ENCODE data around the gene SH2D2A. TPM values are rescaled to one million over a fixed set of nuclear protein-coding genes. Genes with fewer than 3 reads are reported as not detected.

SH2D2A gene
- total and polyA plus RNA-seq, 2 of the 4 experiments (the other 2 are of a cell fraction), result not detected

GRCh38 chr1:156772728-156773497 lies 43.7 kb downstream of the SH2D2A start:
- Histone ChIP-seq H4K8ac (ENCODE audit: low read depth in 2 of 2, low read length in 2 of 2) (no peak overlapping the region), H2AK5ac (ENCODE audit: low read depth, low read length) (no peak overlapping the region), H3K4me3 (ENCODE audit: insufficient read depth, low read depth, low read length) (no peak overlapping the region), H2AFZ (replicated peaks; ENCODE audit: low read length, poor library complexity) (no peak overlapping the region), H3K27ac (ENCODE audit: insufficient read depth, low read length) (no peak overlapping the region), H4K91ac (ENCODE audit: insufficient read depth, low read depth, low read length) (no peak overlapping the region), H2AK9ac (replicated peaks; ENCODE audit: low read depth, low read length, poor library complexity) (no peak overlapping the region), H2BK5ac (ENCODE audit: low read depth, low read length, poor library complexity, severe bottlenecking) (no peak overlapping the region), H3K9ac (ENCODE audit: low read depth, low read length) (no peak overlapping the region), H4K5ac (ENCODE audit: low read depth, low read length) (no peak overlapping the region), H3K9me3 (ENCODE audit: control insufficient read depth, insufficient read depth, low read length) (no peaks in the 10 kb centered on the region), H3K56ac (ENCODE audit: extremely low read depth, insufficient read depth, low read length) (no peak overlapping the region), H3K36me3 (ENCODE audit: control insufficient read depth, insufficient read depth, low read length) (peaks cover 2% of the 10 kb centered on the region; the same call in 1 of the 2 replicates), H2BK15ac (ENCODE audit: low read depth, low read length) (no peak overlapping the region), H3K18ac (ENCODE audit: low read depth, low read length) (no peak overlapping the region), H3K79me1 (ENCODE audit: low read depth in 1 of 2, low read length in 2 of 2) (peaks cover 12 to 78% of the 10 kb centered on the region in 2 experiments), H4K20me1 (ENCODE audit: insufficient read depth, low read length) (peaks cover 79% of the 10 kb centered on the region), H3K14ac (replicated peaks; ENCODE audit: low read depth, low read length) (no peak overlapping the region), H3K4me2 (ENCODE audit: low read depth, low read length) (no peak overlapping the region), H3K9me1 (ENCODE audit: insufficient read depth, low read length) (peaks cover 13% of the 10 kb centered on the region), H2BK120ac (ENCODE audit: low read depth, low read length) (no peak overlapping the region), H3K4ac (ENCODE audit: low read depth, low read length) (no peak overlapping the region), H3K27me3 (ENCODE audit: control insufficient read depth, insufficient read depth, low read length) (no peaks in the 10 kb centered on the region), H3K4me1 (ENCODE audit: control insufficient read depth, insufficient read depth, low read length) (peaks cover 3% of the 10 kb centered on the region), H3K23ac (ENCODE audit: low read depth, low read length) (peak overlapping the region; percentile 49; the same call in 1 of the 2 replicates), H2BK20ac (ENCODE audit: low read depth, low read length) (no peak overlapping the region)
- DNase-seq (no peak), ATAC-seq (ENCODE audit: low read depth) (no peak)
- 67% methylated on average over 5 of the region's 9 CpGs; no CpG with 5 or more reads in 1 of the 2 experiments for WGBS, 2 experiments (ENCODE audit: extremely low coverage in 2 of 2, insufficient read length in 1 of 2)
- intact Hi-C loops (cut with micrococcal nuclease) (no loop called here), in situ Hi-C loops (cut with MboI; ENCODE audit: low sequenced_read_pairs) (no loop called here), dilution Hi-C loops (cut with HindIII; ENCODE audit: low sequenced_read_pairs, unreplicated experiment) (no loop called here)
- CTCF ChIA-PET, result interaction anchor here (0.7 to 2.1 kb wide), 2 partner anchors 8 to 85 kb away, joined by 3 to 6 read pairs; no protein-coding TSS in a partner anchor
- BruUV-seq (replicated peaks), result no TSS peak
- POLR2A ChIA-PET (ENCODE audit: unreplicated experiment), result no interaction called here
- TF ChIP-seq CEBPB (IDR thresholded peaks at IDR 0.05; ENCODE audit: low read depth, low read length) (no peak), SMC3 (IDR thresholded peaks at IDR 0.05; ENCODE audit: low read depth, low read length) (no peak), MXI1 (IDR thresholded peaks at IDR 0.05; ENCODE audit: borderline replicate concordance, low read depth, low read length) (no peak), FOS (IDR thresholded peaks at IDR 0.05; ENCODE audit: low read depth, low read length) (no peak), MAFK (IDR thresholded peaks at IDR 0.05; ENCODE audit: low read depth, low read length) (no peak), POLR2A (IDR thresholded peaks at IDR 0.05; ENCODE audit: low read depth, low read length) (no peak), RAD21 (IDR thresholded peaks at IDR 0.05; ENCODE audit: low read length) (no peak), CTCF (conservative IDR thresholded peaks at IDR 0.05; ENCODE audit: low read depth, low read length) (no peak), RCOR1 (IDR thresholded peaks at IDR 0.05; ENCODE audit: insufficient replicate concordance, low read length) (no peak), NFE2L2 (IDR thresholded peaks at IDR 0.05; ENCODE audit: low read depth, low read length) (no peak), BHLHE40 (IDR thresholded peaks at IDR 0.05; ENCODE audit: low read depth, low read length) (no peak), CHD1 (IDR thresholded peaks at IDR 0.05; ENCODE audit: low read depth, low read length) (no peak), USF2 (IDR thresholded peaks at IDR 0.05; ENCODE audit: low read depth, low read length) (no peak), RFX5 (IDR thresholded peaks at IDR 0.05; ENCODE audit: low read depth, low read length) (no peak)
- TF ChIP-seq, protein P1, sequence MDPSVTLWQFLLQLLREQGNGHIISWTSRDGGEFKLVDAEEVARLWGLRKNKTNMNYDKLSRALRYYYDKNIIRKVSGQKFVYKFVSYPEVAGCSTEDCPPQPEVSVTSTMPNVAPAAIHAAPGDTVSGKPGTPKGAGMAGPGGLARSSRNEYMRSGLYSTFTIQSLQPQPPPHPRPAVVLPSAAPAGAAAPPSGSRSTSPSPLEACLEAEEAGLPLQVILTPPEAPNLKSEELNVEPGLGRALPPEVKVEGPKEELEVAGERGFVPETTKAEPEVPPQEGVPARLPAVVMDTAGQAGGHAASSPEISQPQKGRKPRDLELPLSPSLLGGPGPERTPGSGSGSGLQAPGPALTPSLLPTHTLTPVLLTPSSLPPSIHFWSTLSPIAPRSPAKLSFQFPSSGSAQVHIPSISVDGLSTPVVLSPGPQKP (IDR thresholded peaks at IDR 0.05; ENCODE audit: borderline replicate concordance, low read depth, low read length), result no peak
